Tongue (tissue), 2 donors: ENCODE measurements around the gene SLC41A3. TPM values are rescaled to one million over a fixed set of nuclear protein-coding genes. Genes with fewer than 3 reads are reported as not detected.

Source experiments
- small RNA-seq: library from RNA; depleted of rRNA; stranded (forward); fragments of <200 nt; gene quantifications from one replicate; pipeline ENCODE3, GENCODE V24; 2014; ENCODE audit warnings: low replicate concordance
- total RNA-seq: library from RNA; depleted of rRNA; stranded (reverse); fragments of >200 nt; gene quantifications from one replicate; pipeline ENCODE4 v1.2.3, GENCODE V29; 2014

Gene SLC41A3
- total RNA-seq, 1 donor from 2014 or later = 68.9 TPM

Small RNAs within 50 kb of the gene (small RNA-seq; reads per million reads assigned to genes)
- gene AC092903.1 = not detected

Other genes with a start within 250 kb of the SLC41A3 start
- gene ROPN1B, start 114.9 kb downstream of the SLC41A3 start, total RNA-seq = 1.3 TPM
- gene ALDH1L1, start 96.5 kb upstream of the SLC41A3 start, total RNA-seq = 7.7 TPM